ENCODE results near the gene KCNIP1.
A peak's percentile ranks its signal among the peaks of the same experiment; 100 is the strongest.

Gene KCNIP1

GRCh38 chr5:170503990-170504596, at the start of gene KCNIP1:
Gene KCNIP1 (plus strand): TSS chr5:170504020.
- FAIRE-seq: no peak
- no peak for DNase-seq (ENCODE audit: insufficient read length, low spot score)

- FAIRE-seq (no peak), DNase-seq (ENCODE audit: insufficient read length, low spot score) (no peak)
Observed at GRCh38 chr5:170463426-170463825, 40.4 kb upstream of the KCNIP1 start.

DNA sequence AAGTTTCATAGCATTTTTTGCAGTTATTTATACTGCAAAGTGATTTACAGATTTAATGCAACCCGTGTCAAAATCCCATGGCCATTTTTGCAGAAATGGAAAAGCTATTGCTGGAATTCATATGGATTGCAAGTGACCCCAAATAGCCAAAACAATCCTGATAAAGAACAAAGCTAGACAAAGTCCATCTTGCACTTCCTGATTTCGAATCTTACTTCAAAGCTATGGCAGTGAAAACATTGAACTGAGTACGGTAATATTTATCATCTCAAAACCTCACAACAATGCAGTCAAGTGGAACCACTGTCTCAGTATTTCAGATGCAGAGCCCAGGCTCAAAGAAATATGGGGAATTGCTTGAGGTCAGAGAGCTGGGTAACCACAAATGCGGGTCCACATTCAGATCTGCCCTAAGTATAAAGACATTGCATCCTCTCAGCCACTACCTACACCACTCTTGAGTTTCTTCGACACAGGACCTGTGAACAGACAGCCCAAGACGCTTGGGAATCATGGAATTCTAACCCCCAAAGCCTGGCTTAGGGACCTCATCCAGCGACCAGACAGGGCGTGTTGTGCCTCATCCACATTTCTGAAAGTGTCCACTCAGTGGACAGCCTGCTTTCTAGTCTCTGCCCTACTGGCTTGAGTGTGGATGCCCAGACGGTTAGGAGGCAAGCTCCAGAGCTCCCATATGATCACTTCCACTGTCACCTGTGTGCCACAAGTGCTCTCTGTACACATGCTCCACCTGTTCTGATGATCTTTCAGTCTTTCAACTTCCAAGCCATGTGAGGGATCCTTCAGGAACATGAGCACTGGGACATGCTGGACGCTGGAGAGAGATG, 39.3 kb upstream of the KCNIP1 start:
- DNase-seq (ENCODE audit: insufficient read length, low spot score) (no peak), FAIRE-seq (peak; percentile 9)

DNA sequence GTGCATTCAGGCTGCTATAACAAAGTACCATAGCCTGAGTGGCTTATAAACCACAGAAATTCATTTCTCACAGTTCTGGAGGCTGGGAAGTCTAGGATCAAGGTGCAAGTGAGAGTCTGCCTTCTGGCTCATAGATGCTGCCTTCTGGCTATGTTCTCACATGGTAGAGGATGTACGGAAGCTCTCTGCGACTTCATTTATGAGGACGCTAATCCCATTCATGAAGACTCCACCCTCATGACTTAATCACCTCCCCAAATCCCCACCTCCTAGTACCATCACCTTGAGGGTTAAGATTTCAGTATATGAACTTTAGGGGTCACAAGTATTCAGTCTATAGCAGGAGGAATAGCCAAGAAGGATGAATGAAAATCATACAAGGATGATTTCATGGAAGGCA, 37.3 kb upstream of the KCNIP1 start:
- FAIRE-seq: no peak
- DNase-seq (ENCODE audit: insufficient read length, low spot score): no peak

DNA sequence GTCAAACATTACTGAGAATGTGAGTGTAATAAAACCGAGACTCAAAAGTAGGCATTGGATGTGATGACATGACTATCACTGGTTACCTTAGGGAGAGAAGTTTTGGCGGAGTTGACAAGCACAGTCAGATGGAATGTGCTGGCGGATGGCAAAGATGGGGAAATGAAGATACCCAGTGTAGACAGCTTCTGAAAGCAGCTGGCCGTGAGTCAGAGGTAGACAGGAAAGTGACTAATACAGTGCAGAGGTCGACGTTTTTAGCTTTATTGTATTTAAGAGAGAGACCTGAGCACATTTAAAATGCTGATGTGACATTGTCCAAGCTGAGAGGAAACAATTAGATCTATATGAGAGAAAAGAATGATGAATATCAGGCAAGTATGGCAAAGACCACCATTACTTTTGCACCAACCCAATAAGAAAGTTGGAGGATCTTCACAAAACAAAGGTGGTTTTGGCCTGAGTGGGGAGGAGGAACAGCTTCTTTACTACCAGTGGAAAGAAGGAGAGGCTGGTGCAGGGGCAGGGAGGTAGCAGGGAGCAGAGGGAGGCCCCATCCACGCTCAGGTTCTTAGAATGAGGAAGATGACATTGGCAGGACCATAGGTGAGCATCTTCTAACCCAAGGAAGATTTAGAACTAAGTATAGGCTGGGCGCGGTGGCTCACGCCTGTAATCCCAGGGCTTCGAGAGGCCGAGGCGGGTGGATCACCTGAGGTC, 36.7 kb upstream of the KCNIP1 start:
- DNase-seq (ENCODE audit: insufficient read length, low spot score): peak; percentile 62
- peak; percentile 93 for FAIRE-seq

DNA sequence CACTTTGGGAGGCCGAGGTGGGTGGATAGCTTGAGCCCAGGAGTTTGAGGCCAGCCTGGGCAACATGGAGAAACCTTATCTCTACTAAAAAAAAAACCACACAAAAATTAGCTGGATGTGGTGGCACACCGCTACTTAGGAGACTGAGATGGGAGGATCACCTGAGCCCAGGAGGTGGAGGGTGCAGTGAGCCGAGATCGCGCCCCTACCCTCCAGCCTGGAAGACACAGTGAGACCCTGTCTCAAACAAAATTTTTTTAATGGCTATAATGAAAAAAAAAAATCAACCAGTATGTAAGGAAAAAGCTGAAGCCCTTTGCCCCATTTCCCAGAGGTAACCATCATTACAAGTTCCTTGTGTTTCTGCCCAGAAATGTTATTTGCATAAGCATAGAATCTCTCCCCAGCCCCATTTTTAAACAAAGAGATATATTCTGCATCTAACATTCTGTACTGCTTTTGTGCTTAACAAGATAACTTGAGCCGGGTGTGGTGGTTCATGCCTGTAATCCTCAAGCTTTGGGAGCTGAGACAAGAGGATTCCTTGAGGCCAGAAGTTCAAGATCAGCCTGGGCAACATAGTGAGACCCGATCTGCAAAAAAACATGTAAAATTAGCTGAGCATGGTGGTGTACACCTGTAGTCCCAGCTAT, 35.1 kb upstream of the KCNIP1 start:
- FAIRE-seq (no peak), DNase-seq (ENCODE audit: insufficient read length, low spot score) (no peak)

GRCh38 chr5:170469414-170469813, 34.4 kb upstream of the KCNIP1 start:
- DNase-seq (ENCODE audit: insufficient read length, low spot score): no peak
- no peak for FAIRE-seq

- DNase-seq (ENCODE audit: insufficient read length, low spot score) (no peak), FAIRE-seq (no peak)
Observed at GRCh38 chr5:170470275-170470674, 33.5 kb upstream of the KCNIP1 start.

DNA sequence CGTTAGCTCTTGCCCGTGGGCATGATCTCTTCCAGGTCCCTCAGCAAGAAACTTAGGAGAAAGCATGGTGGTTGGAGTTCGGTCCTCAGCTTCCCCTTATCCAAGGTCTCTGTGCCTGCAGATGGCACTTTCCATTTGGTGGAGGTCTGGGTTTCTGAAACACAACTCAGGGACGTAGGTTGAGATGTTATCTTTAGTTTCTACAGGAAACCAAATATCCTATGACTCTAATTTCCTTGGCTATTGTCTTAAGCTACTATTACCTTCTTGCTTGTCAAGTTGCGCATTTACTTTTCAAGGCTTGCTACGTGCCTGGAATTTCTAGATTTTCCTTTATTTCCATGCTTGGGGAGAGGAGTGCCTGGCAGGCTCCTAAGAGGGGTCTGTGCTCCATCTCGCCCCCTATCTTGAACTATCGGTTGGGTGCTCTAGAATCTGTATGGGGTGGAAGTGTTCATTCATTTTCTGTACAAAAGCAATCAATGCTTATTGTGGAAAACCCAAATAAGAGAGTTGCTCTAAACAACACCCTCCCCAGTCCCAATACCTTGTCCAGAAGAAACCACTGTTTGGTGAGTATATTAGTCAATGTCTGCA, 32.9 kb upstream of the KCNIP1 start:
- FAIRE-seq: no peak
- no peak for DNase-seq (ENCODE audit: insufficient read length, low spot score)

- DNase-seq (ENCODE audit: insufficient read length, low spot score) (no peak), FAIRE-seq (no peak)
Observed at GRCh38 chr5:170471551-170472178, 32.2 kb upstream of the KCNIP1 start.

DNA sequence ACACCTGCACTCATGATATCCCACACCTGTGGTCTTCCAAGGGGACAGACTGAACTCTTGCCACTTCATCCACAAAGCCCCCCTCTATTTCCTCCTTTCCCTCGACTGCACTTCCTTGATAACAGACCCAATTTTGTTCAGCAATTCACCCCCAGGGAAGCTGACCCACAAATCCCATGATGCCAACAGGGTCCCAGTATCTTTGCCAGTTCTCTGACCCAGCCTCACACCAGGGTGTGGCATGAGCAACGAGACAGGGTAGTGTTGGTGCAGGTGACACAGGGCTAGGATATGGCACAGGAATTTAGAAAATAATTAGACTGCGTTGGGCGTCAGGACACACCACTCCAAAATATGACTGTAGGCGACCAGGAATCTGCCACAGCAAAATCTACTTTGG, 30.2 kb upstream of the KCNIP1 start:
- FAIRE-seq (no peak), DNase-seq (ENCODE audit: insufficient read length, low spot score) (no peak)

DNA sequence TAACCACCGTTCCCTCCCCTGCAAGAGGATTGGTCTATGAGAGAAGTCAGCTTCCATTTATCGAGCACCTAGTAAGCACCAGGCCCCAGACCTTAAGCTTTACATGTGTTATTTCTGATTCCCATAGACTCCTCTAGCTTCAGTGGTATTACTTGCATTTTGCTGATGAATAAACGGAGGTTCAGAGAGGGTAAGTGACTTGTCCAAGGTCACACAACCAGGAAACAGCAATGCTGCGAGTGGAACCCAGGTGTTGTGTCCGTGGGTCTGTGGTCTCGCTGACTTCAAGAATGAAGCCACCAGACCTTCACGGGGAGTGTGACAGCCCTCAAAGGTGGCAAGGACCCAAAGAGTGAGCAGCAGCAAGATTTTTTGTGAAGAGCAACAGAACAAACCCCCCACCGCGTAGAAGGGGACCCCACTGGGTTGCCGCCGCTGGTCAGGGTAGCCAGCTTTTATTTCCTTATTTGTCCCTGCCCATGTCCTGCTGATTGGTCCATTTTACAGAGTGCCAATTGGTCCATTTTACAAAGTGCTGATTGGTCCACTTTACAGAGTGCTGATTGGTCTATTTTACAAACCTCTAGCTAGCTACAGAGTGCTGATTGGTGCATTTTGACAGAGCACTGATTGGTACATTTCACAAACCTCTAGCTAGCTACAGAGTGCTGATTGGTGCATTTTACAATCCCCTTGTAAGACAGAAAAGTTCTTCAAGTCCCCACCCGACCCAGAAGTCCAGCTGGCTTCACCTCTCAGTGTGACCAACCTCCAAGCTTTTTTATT, 29.1 kb upstream of the KCNIP1 start:
- FAIRE-seq (no peak), DNase-seq (ENCODE audit: insufficient read length, low spot score) (no peak)

DNA sequence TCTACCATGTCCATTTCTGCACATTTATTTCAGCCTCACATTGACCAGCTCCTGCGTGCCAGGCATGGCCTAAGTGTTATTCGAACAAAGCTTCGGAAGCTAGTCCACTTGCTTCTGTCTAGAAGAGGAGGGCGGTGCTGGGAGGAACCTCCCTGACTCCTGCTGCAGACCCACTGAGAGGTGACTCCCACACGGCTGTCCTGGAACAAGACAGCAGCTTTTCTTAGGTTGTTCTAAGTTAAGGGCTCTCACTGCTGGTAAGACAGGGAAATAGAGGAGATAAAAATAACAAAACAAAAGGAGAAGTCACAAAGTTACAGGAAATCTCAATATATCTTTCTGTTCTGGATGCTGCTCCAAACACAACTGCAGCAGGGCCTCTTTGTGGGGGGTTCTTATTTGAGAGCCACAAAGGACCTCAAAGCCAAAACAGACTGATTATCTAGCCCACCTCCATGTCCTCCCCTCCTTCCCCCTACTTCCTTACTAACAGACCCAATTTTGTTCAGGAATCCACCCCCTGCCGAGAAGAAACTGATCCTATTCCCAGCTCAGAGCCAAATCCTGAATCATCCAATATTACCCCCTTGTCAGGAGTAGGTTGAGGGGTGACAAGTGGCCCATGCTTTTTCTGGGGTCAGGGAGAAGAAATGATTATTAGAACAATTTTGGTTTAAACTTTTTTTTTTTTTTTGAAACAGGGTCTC, 28.4 kb upstream of the KCNIP1 start:
- DNase-seq (ENCODE audit: insufficient read length, low spot score) (no peak), FAIRE-seq (no peak)

GRCh38 chr5:170476704-170477103, 27.1 kb upstream of the KCNIP1 start:
- FAIRE-seq (no peak), DNase-seq (ENCODE audit: insufficient read length, low spot score) (no peak)

DNA sequence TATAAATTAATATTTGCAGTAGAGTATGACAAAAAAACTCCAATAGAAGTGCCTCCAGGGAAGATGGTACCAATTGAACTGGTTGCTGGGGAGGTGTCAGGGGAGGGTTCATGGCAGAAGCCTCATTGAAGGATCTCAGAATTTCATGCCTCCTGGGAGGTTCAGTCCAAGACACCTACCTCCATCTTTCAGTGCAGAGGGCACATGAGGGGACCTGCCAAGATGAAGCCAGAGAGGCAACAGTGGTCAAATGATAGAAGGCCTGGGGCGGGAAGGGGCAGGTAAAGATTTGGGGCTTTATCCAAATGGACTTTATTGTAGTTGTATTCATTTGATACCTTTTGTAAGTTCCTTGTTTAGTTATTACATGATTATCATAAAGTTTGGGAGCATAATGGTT, 25.9 kb upstream of the KCNIP1 start:
- FAIRE-seq (no peak), DNase-seq (ENCODE audit: insufficient read length, low spot score) (no peak)

DNA sequence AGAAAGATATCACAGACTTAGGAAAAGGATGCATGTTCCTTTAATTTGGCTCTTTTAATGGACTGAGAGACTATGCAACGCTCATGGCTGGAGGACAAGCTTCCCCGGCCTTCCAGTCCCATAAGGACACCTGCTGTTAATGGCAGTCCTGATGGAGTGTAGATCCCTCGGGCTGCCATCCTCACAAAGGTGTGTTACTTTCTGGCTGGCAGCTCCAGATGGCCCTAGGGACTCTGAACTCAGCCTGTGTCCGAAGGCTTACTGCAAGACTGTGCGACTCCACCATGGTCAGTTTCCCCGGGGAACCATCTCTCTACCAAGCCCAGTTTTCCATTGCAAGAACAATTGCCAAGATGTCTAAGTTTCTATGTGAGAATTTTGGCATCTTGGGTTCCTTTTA, 25.5 kb upstream of the KCNIP1 start:
- DNase-seq (ENCODE audit: insufficient read length, low spot score): no peak
- no peak for FAIRE-seq

DNA sequence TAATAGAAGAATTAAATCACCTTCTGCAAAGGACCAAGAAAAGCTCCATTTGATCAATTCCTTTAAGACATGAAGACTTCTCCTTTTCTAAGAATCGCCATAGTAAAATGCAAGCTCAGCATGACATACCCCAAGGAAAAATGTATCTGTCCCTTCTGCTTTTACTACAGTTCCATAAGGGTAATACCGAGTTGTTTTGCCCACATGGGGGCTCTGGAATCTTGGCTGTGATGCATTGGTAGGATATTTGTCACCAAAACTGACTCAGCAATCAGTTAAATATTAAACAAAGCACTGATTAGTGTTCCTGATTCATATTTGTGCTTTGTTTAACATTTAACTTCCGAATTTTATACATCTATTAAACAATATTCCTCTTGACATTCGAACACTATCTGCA, 24.3 kb upstream of the KCNIP1 start:
- FAIRE-seq (no peak), DNase-seq (ENCODE audit: insufficient read length, low spot score) (peak; percentile 41)

DNA sequence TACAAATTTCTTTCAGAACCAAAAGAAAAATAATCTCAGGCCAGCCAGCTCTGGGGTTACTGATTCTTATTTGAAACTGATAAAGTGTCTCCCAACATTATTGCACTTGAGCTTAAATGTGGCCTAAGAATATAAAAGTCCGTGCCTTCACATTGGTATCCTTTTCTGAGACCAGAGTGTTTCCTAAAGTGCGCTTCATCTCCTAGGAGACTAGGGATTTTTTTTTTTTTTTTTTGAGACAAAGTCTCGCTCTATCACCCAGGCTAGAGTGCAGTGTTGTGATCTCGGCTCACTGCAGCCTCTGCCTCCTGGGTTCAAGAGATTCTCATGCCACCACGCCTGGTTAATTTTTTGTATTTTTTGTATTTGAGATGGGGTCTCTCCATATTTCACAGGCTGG, 23.6 kb upstream of the KCNIP1 start:
- DNase-seq (ENCODE audit: insufficient read length, low spot score): no peak
- no peak for FAIRE-seq

DNA sequence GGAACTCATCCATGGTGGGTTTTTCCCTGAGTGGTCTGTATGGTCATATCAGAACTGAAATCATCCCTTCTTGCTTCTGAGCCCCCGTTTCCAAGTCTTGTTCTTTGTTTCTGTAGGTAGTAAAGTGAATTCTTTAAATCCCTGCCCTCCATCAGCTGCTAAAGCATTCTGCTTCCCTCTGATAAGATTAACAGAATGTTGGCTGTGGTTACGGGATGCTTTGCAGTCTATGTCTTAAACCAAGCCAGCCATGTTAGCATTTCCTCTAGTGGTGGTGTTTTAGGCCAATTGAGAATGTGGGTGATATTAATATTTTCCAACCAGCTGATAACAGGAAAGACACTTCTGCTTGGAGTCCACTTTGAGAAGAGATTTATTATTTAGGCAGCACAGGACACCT, 22.0 kb upstream of the KCNIP1 start:
- no peak for FAIRE-seq
- DNase-seq (ENCODE audit: insufficient read length, low spot score): no peak
